ENCODE results near the gene TFAM.

DNA sequence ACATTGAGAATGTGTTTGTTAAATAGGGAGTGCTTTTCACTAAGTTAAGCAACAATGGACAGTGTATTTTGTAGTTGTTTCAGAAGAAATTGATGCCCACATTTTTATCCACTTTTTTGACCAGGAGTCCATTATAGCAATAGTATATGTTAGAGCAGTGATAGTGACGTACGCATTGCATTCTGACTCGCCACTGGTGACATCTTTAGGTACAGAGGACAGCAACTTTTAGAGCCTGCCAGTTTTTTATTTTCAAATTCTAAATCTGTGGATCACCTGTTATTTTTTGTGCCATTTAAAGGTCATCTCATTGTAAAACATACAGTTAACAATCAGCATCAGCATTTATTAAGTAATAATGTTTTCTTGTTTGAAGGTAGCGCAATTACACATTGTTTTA is 49.0 kb upstream of the TFAM start:
- TF ChIP-seq, protein P1, sequence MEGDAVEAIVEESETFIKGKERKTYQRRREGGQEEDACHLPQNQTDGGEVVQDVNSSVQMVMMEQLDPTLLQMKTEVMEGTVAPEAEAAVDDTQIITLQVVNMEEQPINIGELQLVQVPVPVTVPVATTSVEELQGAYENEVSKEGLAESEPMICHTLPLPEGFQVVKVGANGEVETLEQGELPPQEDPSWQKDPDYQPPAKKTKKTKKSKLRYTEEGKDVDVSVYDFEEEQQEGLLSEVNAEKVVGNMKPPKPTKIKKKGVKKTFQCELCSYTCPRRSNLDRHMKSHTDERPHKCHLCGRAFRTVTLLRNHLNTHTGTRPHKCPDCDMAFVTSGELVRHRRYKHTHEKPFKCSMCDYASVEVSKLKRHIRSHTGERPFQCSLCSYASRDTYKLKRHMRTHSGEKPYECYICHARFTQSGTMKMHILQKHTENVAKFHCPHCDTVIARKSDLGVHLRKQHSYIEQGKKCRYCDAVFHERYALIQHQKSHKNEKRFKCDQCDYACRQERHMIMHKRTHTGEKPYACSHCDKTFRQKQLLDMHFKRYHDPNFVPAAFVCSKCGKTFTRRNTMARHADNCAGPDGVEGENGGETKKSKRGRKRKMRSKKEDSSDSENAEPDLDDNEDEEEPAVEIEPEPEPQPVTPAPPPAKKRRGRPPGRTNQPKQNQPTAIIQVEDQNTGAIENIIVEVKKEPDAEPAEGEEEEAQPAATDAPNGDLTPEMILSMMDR (IDR thresholded peaks at IDR 0.05) = no peak
- TF ChIP-seq POLR2A (IDR thresholded peaks at IDR 0.05) = no peak
